Peyer's patch (tissue), 4 donors: ENCODE data around the gene PPM1D. TPM values are rescaled to one million over a fixed set of nuclear protein-coding genes. Genes with fewer than 3 reads are reported as not detected.
A peak's percentile ranks its signal among the peaks of the same experiment; 100 is the strongest.
"Not testable (repeated sequence)": the region's sequence is repeated elsewhere in the genome, so short reads cannot be mapped to it uniquely, and the experiment has no call there.

Experiments
- DNase-seq, 3 donors: peaks; one replicate each; pipeline ENCODE4 v3.0.0-alpha.2; 2017 to 2019
- H3K27ac ChIP-seq, 4 donors: fragments of 200-600 bp; sonication (generic); one replicate each; pipeline ENCODE4 v1.5.1; 2016 to 2019
- H3K27me3 ChIP-seq, 2 donors: fragments of 200-600 bp; sonication (generic); one replicate each; pipeline ENCODE4 v1.5.1; 2019
- H3K36me3 ChIP-seq, 3 donors: fragments of 200-600 bp; sonication (generic); one replicate each; pipeline ENCODE4 v1.5.1; 2016 to 2019
- H3K4me1 ChIP-seq, 4 donors: fragments of 200-600 bp; sonication (generic); one replicate each; pipeline ENCODE4 v1.5.1; 2016 to 2019
- H3K4me3 ChIP-seq, 4 donors: fragments of 200-600 bp; sonication (generic); 1 replicate in 3 of 4; 2 replicates in 1 of 4; pipeline ENCODE4 v1.5.1; 2016 to 2019; ENCODE audit warnings: mild to moderate bottlenecking in 1 of 4
- H3K9me3 ChIP-seq, 4 donors: fragments of 200-600 bp; sonication (generic); one replicate each; pipeline ENCODE4 v1.5.1; 2016 to 2019; ENCODE audit warnings: mild to moderate bottlenecking in 1 of 4
- CTCF ChIP-seq, 6 experiments: fragments of 450-650 bp in 4 of 6; fragments of 200-600 bp in 2 of 6; sonication (generic) in 1 of 6; IDR thresholded peaks; one replicate each; pipeline ENCODE4 v1.5.1; 2017 to 2019; ENCODE audit warnings: antibody characterized with exemption in 6 of 6, mild to moderate bottlenecking in 3 of 6, moderate library complexity in 1 of 6
- POLR2A ChIP-seq, 2 donors: fragments of 450-650 bp; IDR thresholded peaks; one replicate each; pipeline ENCODE4 v1.5.1; 2017; ENCODE audit warnings: antibody characterized with exemption in 2 of 2, mild to moderate bottlenecking in 2 of 2, moderate library complexity in 2 of 2
- total RNA-seq, 4 donors: library from RNA; depleted of rRNA; stranded (reverse); fragments of >200 nt; gene quantifications; one replicate each; pipeline ENCODE4 v1.1.0, GENCODE V29; 2016

Gene PPM1D
- 10 to 100 TPM; 12.9 to 17.4 (median 14.3) TPM for total RNA-seq

- Histone ChIP-seq H3K27ac (peak within 1 kb of the TSS; percentile 90 to 98 (median 96)), H3K36me3 (no peaks in the 10 kb centered on the region), H3K27me3 (no peaks in the 10 kb centered on the region), H3K4me1 (peaks cover 0 to 18% (median 4%) of the 10 kb centered on the region in 4 donors), H3K9me3 (no peaks in the 10 kb centered on the region), H3K4me3 (peak within 1 kb of the TSS; percentile 65 to 93 (median 88))
- DNase-seq, result peak; percentile 99
- TF ChIP-seq CTCF (IDR thresholded peaks at IDR 0.05) (peak in 3 of 6 experiments; percentile 26 to 38 (median 37)), POLR2A (IDR thresholded peaks at IDR 0.05) (peak; percentile 82 to 93)
Measured at GRCh38 chr17:60599620-60600489, at the start of gene PPM1D. Gene PPM1D, plus strand, starts transcription at chr17:60600193. Its CDS starts 222 bp downstream, at chr17:60600415.

GRCh38 chr17:60552255-60552654 is 47.7 kb upstream of the PPM1D start:
- not testable (repeated sequence) for H3K4me1 ChIP-seq, H3K27ac ChIP-seq, H3K36me3 ChIP-seq, H3K9me3 ChIP-seq, DNase-seq, H3K4me3 ChIP-seq, H3K27me3 ChIP-seq

- TF ChIP-seq POLR2A (IDR thresholded peaks at IDR 0.05) (no peak), CTCF (IDR thresholded peaks at IDR 0.05) (no peak)
- no peak for DNase-seq
- Histone ChIP-seq H3K4me1 (no peaks in the 10 kb centered on the region), H3K27me3 (no peaks in the 10 kb centered on the region), H3K36me3 (no peaks in the 10 kb centered on the region), H3K4me3 (no peak overlapping the region), H3K9me3 (peaks cover 0 to 3% (median 0%) of the 10 kb centered on the region in 4 donors), H3K27ac (no peak overlapping the region)
Measured at GRCh38 chr17:60554377-60554788, 45.6 kb upstream of the PPM1D start.

- no peak for DNase-seq
- Histone ChIP-seq H3K4me1 (no peaks in the 10 kb centered on the region), H3K4me3 (no peak overlapping the region), H3K27me3 (no peaks in the 10 kb centered on the region), H3K27ac (no peak overlapping the region), H3K9me3 (peaks cover 0 to 3% (median 0%) of the 10 kb centered on the region in 4 donors), H3K36me3 (no peaks in the 10 kb centered on the region)
- TF ChIP-seq POLR2A (IDR thresholded peaks at IDR 0.05), result no peak
- TF ChIP-seq CTCF (IDR thresholded peaks at IDR 0.05), result no peak
Measured at GRCh38 chr17:60555786-60556185, 44.2 kb upstream of the PPM1D start.

- no peaks in the 10 kb centered on the region for H3K36me3 ChIP-seq
- TF ChIP-seq CTCF (IDR thresholded peaks at IDR 0.05) (no peak), POLR2A (IDR thresholded peaks at IDR 0.05) (no peak)
- no peak overlapping the region for H3K27ac ChIP-seq
- no peak for DNase-seq
- no peaks in the 10 kb centered on the region for H3K4me1 ChIP-seq
- H3K27me3 ChIP-seq, result no peaks in the 10 kb centered on the region
- H3K4me3 ChIP-seq, result no peak overlapping the region
- peaks cover 0 to 3% (median 0%) of the 10 kb centered on the region in 4 donors for H3K9me3 ChIP-seq
Measured at GRCh38 chr17:60557805-60558204, 42.2 kb upstream of the PPM1D start.

- Histone ChIP-seq H3K27me3 (no peaks in the 10 kb centered on the region), H3K36me3 (no peaks in the 10 kb centered on the region), H3K4me1 (no peaks in the 10 kb centered on the region), H3K27ac (no peak overlapping the region), H3K4me3 (no peak overlapping the region), H3K9me3 (no peaks in the 10 kb centered on the region)
- DNase-seq, result no peak
- TF ChIP-seq CTCF (IDR thresholded peaks at IDR 0.05) (no peak), POLR2A (IDR thresholded peaks at IDR 0.05) (no peak)
Measured at GRCh38 chr17:60559659-60559994, 40.4 kb upstream of the PPM1D start.
